Measurements from ENCODE around the gene GNAT2.

The GNAT2 gene

DNA sequence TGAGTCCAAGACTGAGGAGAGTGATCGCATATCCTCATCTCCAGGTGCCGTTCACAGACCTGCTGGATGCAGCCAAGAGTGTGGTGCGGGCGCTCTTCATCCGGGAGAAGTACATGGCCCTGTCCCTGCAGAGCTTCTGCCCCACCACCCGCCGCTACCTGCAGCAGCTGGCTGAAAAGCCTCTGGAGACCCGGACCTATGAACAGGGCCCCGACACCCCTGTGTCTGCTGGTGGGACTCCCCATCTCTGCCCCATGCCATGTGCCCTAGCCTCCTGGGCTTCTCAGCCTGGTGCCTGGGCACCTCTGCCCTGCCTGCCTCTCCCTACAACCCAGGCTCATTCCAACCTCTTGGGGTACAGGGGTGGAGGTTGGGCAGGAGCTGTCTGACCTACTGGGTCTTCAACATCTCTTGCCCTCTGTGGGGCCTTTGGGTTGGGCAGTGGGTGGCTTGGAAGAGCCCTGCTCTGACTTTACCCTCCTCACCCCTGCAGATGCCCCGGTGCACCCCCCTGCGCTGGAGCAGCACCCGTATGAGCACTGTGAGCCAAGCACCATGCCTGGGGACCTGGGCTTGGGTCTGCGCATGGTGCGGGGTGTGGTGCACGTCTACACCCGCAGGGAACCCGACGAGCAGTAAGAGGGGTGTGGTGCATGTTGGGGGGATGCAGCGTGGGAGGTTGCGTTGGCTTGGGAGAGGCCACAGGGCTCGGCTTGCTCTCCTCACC lies 7.4 kb upstream of the GNAT2 start:
- DNase-seq (ENCODE audit: low read depth) = no peak

- DNase-seq (ENCODE audit: low read depth) = no peak
Observed at GRCh38 chr1:109625601-109626560, 6.5 kb upstream of the GNAT2 start.

- DNase-seq (ENCODE audit: low read depth) = no peak
Observed at GRCh38 chr1:109625176-109625575, 5.8 kb upstream of the GNAT2 start.

- DNase-seq (ENCODE audit: low read depth) = no peak
Observed at GRCh38 chr1:109624201-109625010, 5.0 kb upstream of the GNAT2 start.

- DNase-seq (ENCODE audit: low read depth) = no peak
Observed at GRCh38 chr1:109623601-109624161, 4.3 kb upstream of the GNAT2 start.

GRCh38 chr1:109622895-109623294 lies 3.5 kb upstream of the GNAT2 start:
- no peak for DNase-seq (ENCODE audit: low read depth)

- no peak for DNase-seq (ENCODE audit: low read depth)
Observed at GRCh38 chr1:109622137-109622892, 2.9 kb upstream of the GNAT2 start.

- no peak for DNase-seq (ENCODE audit: low read depth)
Observed at GRCh38 chr1:109621379-109622136, 2.1 kb upstream of the GNAT2 start.

DNA sequence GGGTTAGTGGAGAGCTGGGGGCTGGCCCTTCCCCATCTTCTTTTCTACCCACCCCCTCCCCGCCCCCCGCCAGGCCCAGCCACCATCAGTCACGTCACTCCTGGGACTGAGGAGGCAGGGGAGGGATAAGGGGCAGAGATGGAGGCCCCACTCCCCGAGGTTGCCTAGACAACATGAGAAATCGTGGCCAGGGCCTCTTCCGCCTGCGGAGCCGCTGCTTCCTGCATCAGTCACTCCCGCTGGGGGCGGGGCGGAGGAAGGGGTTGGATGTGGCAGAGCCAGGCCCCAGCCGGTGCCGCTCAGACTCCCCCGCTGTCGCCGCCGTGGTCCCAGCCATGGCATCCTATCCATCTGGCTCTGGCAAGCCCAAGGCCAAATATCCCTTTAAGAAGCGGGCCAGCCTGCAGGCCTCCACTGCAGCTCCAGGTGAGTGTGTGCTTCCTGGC lies 1.4 kb upstream of the GNAT2 start:
- DNase-seq (ENCODE audit: low read depth) = peak; percentile 93

- no peak for DNase-seq (ENCODE audit: low read depth)
Observed at GRCh38 chr1:109620401-109620791, 980 bp upstream of the GNAT2 start.

DNA sequence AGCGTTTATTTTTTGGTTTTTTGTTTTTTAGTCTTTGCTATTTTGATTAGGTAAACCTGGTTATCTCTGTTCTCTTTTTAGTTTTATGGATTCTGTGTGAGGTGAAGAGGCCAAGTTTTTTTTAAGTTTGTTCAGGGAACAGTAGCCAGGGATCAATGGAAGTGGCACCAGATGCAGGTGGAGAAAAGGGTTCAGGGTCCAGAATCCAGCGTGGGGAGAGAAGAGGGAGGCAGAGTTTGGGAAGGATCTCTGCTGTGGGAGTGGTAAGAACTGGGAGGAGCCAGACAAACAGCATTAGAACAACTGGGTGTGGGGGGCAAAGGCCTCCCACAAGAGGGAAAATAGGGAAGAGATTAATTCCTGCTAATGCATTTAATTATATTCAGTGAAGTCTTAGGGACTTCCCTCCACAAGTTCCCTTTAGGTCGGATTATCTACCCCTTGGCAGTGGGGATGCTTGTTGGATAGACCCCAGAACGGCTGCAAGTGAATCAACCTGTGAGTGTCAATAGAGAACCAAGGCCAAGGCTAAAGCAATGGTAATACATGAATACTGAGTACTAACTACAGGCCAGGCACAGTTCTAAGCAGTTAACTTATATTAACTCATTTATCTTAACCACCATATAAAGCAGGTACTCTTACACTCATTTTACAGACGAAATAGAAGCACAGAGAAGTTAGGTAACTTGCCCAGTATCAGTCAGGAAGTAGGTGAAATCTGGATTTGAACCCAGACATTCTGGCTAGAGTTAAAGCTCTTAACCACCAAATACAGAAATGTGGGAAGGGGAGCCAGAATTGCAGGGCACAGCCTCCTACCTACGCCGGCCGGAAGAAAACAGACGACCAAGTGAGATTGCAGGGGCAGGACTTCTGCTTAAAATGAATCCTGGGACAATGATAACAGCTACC lies 498 bp downstream of the GNAT2 start:
- no peak for DNase-seq (ENCODE audit: low read depth)

GRCh38 chr1:109617291-109617801 lies 2.1 kb downstream of the GNAT2 start:
- DNase-seq (ENCODE audit: low read depth) = no peak

GRCh38 chr1:109616391-109616790 lies 3.0 kb downstream of the GNAT2 start:
- DNase-seq (ENCODE audit: low read depth) = no peak

- no peak for DNase-seq (ENCODE audit: low read depth)
Observed at GRCh38 chr1:109615879-109616278, 3.5 kb downstream of the GNAT2 start.

GRCh38 chr1:109613361-109614147 lies 5.9 kb downstream of the GNAT2 start:
- DNase-seq (ENCODE audit: low read depth) = no peak

DNA sequence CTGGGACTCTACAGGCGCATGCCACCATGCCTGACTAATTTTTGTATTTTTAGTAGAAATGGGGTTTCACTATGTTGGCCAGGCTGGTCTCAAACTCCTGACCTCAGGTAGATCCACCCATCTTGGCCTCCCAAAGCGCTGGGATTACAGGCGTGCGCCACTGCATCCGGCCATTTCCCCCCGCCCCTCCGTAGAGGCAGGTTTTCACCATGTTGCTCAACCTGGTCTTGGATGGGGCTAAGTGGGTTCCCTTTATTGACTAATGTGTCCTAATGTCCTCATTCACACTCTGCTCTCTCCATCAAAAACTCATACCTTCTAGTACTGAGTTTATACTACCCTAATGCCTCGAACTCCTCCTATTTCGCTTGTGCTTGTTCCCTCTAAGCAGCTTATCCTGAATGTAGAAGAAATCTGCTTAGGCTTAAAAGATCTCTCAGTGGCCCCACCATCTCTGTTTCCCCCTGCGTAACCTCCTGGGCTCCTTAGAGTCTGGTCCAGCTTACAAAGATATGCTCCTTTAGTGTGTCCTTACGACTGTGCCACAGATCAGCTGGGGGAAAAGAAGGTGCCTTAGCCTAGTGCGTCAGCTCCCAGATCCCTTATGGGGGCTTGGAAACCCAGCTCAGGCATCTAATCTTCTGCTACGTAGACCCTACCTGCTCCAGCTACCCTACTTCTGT lies 8.0 kb downstream of the GNAT2 start:
- no peak for DNase-seq (ENCODE audit: low read depth)

DNA sequence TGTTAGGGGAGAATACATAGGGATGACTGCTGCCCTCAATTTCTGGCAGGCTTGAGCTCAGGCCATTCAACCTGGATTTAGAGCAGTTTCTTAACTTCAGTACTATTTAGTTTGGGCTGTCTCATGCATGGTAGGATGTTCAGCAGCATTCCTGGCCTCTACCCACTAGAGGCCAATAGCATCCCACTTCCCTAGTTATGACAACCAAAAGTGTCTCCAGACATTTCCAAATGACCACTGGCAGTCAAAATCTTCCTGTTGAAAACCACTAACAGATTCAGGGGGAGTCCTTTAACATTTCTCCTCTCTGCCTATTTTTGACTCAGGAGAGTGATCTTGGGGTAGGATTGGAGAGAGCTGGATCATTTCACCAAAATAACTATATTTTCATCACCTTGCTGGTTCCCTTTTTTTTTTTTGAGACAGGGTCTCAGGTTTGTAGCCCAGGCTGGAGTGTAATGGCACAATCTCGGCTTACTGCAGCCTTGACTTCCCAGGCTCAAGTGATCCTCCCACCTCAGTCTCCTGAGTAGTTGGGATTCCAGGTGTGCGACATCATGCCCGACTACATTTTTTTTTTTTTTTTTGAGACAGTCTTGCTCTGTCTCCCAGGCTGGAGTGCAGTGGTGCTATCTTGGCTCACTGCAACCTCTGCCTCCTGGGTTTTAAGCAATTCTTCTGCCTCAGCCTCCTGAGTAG lies 8.7 kb downstream of the GNAT2 start:
- no peak for DNase-seq (ENCODE audit: low read depth)

All from stimulated activated CD8-positive, alpha-beta memory T cell treated with anti-CD3 and anti-CD28 coated beads, Interleukin-12 subunit alpha, Interleukin-12 subunit beta, amount 100 ng/mL, for 4 hours (primary cell).